LNCaP clone FGC (cell line): ENCODE data around the gene RAB31.

ENCODE experiments used
- DNase-seq: peaks from one replicate; pipeline ENCODE4 v3.0.0-alpha.2; 2011; ENCODE audit warnings: low read depth
- H3K4me3 ChIP-seq: 2 replicates; pipeline ENCODE4 v1.5.1; 2011; ENCODE audit warnings: mild to moderate bottlenecking, low read depth, low read length, control low read depth
- TF ChIP-seq, protein P1 (sequence below): IDR thresholded peaks from 2 replicates; pipeline ENCODE4 v1.5.1; 2012; ENCODE audit warnings: mild to moderate bottlenecking; ENCODE audit not compliant: control insufficient read depth, insufficient read depth; ENCODE audit errors: extremely low read depth

Gene RAB31

DNA sequence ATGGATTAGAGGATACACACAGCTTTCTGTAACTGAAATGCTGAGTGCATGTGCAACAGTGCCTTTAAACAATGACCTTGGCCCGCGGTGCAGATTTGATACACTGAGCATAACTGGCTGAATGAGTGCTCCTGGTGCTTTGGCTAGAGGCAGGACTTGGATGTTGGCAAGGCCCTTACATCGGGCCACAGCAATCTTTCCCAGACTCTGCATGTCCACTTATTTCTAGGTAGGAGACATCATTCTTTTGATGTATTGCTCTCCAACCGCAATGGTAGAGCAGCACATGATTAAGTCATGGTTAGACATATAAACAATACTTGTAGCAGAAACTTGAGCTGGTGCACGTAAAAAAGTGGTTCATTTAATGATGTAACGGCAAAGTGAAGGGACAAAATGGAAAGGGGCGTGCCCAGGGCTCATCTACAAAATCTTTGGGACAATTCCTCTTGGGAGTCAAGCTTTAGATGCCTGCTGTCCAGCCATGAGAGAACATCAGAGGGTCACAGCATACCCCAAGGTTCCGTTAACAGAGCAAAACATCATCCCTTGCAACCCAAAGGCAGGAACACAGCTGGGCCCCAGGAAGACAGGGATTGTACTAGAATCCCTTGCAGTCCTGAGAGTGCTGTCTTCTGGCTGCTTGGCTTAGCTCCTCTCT is 43.4 kb downstream of the RAB31 start:
- no peak for DNase-seq
- TF ChIP-seq, protein P1, sequence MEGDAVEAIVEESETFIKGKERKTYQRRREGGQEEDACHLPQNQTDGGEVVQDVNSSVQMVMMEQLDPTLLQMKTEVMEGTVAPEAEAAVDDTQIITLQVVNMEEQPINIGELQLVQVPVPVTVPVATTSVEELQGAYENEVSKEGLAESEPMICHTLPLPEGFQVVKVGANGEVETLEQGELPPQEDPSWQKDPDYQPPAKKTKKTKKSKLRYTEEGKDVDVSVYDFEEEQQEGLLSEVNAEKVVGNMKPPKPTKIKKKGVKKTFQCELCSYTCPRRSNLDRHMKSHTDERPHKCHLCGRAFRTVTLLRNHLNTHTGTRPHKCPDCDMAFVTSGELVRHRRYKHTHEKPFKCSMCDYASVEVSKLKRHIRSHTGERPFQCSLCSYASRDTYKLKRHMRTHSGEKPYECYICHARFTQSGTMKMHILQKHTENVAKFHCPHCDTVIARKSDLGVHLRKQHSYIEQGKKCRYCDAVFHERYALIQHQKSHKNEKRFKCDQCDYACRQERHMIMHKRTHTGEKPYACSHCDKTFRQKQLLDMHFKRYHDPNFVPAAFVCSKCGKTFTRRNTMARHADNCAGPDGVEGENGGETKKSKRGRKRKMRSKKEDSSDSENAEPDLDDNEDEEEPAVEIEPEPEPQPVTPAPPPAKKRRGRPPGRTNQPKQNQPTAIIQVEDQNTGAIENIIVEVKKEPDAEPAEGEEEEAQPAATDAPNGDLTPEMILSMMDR, result no peak
- H3K4me3 ChIP-seq, result no peak overlapping the region

DNA sequence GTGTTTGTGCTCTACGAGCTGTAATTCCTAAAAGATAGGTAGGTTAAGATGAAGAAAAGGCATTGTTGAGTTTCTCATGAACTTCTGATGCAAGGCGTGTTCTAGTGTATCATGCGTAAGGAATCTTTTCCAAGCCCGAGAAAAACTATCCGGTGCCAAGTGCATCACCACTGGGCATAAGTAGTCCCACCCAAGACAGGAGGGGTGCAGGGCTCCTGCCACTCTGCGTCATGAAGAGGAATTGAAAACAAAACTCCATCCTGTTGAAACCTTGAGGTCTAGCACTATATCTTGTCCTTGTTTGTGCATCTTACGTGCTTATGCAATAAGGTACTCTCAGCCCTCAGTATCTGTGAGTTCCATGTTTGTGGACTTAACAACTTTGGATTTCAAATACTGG is 45.7 kb downstream of the RAB31 start:
- DNase-seq, result no peak
- no peak overlapping the region for H3K4me3 ChIP-seq
- TF ChIP-seq, protein P1, result no peak

DNA sequence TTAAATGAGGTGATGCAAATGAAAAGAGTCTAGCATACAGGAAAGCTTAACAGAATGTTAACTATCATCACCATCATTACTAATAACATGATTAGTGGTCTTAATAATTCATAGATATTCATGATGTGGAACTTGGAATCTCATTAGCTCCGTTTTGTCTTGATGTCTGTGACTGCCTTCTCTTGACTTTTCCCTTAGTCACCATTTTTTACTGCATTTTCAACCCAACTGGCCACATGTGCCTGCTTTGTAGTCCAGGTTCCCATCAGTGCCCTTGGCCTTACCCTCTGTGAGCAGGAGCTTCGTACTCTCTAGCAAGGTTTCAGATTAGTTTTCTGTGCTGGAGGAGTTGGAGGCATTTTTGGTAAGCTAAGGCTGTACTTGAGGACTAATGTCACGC is 47.0 kb downstream of the RAB31 start:
- H3K4me3 ChIP-seq, result no peak overlapping the region
- TF ChIP-seq, protein P1, result no peak
- no peak for DNase-seq

DNA sequence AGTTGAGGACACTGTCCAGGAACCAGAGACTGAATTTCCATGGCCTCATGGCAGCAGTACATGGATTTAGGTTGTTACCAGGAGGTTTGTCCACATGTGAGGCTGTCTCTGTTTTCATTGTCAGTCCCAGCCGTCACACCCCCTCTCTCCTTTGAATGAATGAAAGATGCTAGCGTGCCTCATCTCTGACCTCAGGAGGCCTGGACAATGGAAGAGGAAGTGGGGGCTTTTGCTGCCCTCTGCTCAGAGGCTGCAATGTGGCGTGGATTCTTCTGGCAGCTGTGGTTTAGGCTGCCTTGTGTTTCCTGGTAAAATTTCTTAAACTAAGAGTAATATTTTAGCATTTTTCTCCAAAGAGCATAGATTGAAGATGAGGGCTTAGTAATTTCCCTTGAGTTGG is 47.5 kb downstream of the RAB31 start:
- H3K4me3 ChIP-seq, result no peak overlapping the region
- DNase-seq, result no peak
- TF ChIP-seq, protein P1, result no peak

DNA sequence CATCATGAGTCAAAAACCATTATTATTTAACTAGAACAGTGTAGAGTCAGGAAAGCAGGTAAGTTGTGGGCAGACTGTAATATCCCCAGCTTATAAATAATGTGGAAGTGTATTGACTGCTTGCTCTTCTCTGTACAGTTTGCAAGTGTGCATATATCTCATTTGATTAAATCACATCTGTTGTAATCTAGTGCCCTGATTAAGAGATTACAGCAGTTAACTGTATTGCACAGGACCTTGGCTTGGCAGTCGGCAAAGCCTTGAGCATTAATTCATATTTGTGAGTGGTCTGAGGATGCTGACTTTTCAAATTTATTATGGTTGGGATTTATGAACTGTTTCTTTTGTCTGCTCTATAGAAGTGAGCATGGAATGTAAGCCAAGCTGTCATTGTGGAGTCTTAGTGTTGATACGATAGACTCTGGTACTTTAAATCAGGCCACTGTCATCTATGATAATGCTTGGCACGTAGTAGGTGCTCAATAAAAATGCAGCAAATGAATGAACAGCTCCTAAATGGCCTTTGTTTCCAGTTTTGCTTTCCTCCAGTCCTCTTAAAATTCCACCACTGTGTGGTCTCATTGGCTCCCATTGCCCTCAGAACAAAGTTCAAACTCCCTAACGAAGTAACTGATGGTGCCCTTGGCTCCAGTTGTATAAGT is 48.3 kb downstream of the RAB31 start:
- TF ChIP-seq, protein P1, result no peak
- H3K4me3 ChIP-seq, result no peak overlapping the region
- no peak for DNase-seq

DNA sequence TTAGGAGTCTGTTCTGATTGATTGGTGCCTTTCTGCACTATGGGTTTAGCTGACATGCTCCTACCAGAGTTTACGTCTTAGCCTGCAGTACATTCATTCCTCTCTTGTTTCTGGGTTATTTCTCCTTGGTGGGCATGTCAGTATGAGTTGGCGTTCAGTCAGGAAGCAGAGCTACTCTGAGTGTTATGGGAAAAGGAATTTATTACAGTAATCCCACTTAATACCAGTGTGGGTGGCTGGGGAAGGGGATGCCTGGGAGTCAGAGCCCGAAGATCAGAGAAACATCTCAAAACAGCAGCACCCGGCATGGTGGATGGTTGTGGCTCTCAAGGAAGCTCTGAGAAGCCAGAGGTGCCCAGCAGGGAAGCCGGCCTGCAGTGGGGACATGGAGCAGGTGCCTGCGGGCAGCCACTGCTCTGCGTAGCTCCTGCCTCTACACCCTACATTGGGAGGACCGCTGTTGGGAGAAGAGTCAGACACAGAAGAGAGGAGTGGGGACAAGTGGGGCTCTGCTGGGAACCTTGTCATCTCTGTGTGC is 48.9 kb downstream of the RAB31 start:
- H3K4me3 ChIP-seq, result no peak overlapping the region
- TF ChIP-seq, protein P1, result no peak
- no peak for DNase-seq
